22Rv1 (cell line): Measurements from ENCODE around the gene INVS.
"Not testable (repeated sequence)": the region's sequence is repeated elsewhere in the genome, so short reads cannot be mapped to it uniquely, and the experiment has no call there.

Experiments used
- CTCF ChIP-seq: fragments of 450-650 bp; IDR thresholded peaks from 2 replicates; pipeline ENCODE4 v1.5.1; 2017; ENCODE audit warnings: mild to moderate bottlenecking
- ZFX ChIP-seq: fragments of 450-650 bp; IDR thresholded peaks from 2 replicates; pipeline ENCODE4 v1.6.1; 2017; ENCODE audit warnings: antibody characterized with exemption, borderline replicate concordance

- not testable (repeated sequence) for TF ChIP-seq CTCF, ZFX
These were observed 31.1 kb upstream of the INVS start for GRCh38 chr9:100067990-100068389.
